Vagina (tissue), 2 donors: Measurements from ENCODE around the gene FRA10AC1.

Source experiments
- POLR2A ChIP-seq, 2 donors: fragments of 450-650 bp; IDR thresholded peaks; one replicate each; pipeline ENCODE4 v1.6.1; 2017; ENCODE audit warnings: antibody characterized with exemption in 2 of 2, mild to moderate bottlenecking in 2 of 2, moderate library complexity in 2 of 2
- TF ChIP-seq, protein P1 (sequence below), 3 experiments: fragments of 450-650 bp in 2 of 3; fragments of 200-600 bp in 1 of 3; sonication (generic) in 1 of 3; IDR thresholded peaks; one replicate each; pipeline ENCODE4 v1.5.1; 2017 to 2019; ENCODE audit warnings: antibody characterized with exemption in 3 of 3, mild to moderate bottlenecking in 2 of 3, moderate library complexity in 2 of 3

DNA sequence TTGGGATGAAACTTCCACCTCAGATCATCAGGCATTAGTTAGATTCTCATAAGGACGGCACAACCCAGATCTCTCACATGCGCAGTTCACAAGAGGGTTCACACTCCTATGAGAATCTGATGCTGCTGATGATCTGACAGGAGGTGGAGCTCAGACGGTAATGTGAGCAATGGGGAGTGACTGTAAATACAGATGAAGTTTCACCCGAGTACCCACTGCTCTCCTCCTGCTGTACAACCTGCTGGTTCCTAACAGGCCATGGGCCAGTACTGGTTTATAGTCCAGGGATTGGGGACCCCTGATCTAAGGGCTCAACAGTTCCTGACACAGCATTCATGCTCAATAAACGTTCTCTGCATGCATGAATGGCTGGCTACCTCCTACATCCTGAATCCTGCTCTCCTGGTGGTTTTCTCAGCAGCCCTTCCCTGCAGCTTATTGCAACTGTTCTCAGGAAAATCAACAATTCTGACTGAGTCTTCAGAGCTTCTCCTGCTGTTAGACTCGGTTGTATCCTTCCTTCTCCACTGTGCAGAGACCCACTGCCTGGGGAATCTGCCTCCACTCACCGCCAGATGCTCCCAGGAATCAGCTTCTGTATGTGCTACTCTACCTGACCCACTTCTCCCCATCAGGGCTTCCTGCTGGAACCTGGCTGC is 72.6 kb downstream of the FRA10AC1 start:
- TF ChIP-seq, protein P1, sequence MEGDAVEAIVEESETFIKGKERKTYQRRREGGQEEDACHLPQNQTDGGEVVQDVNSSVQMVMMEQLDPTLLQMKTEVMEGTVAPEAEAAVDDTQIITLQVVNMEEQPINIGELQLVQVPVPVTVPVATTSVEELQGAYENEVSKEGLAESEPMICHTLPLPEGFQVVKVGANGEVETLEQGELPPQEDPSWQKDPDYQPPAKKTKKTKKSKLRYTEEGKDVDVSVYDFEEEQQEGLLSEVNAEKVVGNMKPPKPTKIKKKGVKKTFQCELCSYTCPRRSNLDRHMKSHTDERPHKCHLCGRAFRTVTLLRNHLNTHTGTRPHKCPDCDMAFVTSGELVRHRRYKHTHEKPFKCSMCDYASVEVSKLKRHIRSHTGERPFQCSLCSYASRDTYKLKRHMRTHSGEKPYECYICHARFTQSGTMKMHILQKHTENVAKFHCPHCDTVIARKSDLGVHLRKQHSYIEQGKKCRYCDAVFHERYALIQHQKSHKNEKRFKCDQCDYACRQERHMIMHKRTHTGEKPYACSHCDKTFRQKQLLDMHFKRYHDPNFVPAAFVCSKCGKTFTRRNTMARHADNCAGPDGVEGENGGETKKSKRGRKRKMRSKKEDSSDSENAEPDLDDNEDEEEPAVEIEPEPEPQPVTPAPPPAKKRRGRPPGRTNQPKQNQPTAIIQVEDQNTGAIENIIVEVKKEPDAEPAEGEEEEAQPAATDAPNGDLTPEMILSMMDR (IDR thresholded peaks at IDR 0.05), result no peak
- no peak for TF ChIP-seq POLR2A (IDR thresholded peaks at IDR 0.05)
